ENCODE measurements around the gene CFAP61.

Gene CFAP61

GRCh38 chr20:20207291-20207690, 155.0 kb downstream of the CFAP61 start:
- TF ChIP-seq, protein P1, sequence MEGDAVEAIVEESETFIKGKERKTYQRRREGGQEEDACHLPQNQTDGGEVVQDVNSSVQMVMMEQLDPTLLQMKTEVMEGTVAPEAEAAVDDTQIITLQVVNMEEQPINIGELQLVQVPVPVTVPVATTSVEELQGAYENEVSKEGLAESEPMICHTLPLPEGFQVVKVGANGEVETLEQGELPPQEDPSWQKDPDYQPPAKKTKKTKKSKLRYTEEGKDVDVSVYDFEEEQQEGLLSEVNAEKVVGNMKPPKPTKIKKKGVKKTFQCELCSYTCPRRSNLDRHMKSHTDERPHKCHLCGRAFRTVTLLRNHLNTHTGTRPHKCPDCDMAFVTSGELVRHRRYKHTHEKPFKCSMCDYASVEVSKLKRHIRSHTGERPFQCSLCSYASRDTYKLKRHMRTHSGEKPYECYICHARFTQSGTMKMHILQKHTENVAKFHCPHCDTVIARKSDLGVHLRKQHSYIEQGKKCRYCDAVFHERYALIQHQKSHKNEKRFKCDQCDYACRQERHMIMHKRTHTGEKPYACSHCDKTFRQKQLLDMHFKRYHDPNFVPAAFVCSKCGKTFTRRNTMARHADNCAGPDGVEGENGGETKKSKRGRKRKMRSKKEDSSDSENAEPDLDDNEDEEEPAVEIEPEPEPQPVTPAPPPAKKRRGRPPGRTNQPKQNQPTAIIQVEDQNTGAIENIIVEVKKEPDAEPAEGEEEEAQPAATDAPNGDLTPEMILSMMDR (IDR thresholded peaks at IDR 0.05; ENCODE audit: borderline replicate concordance, control extremely low read depth, extremely low read depth, insufficient read depth, missing control alignments): no peak
- no peak for DNase-seq (ENCODE audit: low spot score)
- in situ Hi-C loops (cut with MboI; ENCODE audit: low sequenced_read_pairs, unreplicated experiment): no loop called here

DNA sequence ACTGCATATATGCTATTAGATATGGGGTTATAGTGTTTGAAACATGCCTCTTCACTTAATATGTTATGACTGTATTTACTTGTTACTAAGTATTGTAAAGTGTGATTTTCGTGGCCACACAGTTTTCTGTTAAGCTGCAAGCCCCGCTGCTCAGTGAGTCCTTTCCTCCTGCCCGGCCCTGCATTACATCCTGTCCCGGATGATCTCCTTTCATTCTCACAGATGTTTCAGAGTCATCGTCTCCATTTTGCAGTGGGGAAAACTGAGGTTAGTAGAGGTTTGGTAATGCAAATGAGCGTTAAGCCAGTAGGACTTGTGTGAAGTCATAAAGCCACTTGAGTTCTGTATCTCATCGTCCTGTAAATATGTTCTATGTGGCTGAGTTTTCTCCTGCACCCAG, 155.5 kb downstream of the CFAP61 start:
- TF ChIP-seq, protein P1 (IDR thresholded peaks at IDR 0.05; ENCODE audit: borderline replicate concordance, control extremely low read depth, extremely low read depth, insufficient read depth, missing control alignments): no peak
- no peak for DNase-seq (ENCODE audit: low spot score)
- in situ Hi-C loops (cut with MboI; ENCODE audit: low sequenced_read_pairs, unreplicated experiment): no loop called here

DNA sequence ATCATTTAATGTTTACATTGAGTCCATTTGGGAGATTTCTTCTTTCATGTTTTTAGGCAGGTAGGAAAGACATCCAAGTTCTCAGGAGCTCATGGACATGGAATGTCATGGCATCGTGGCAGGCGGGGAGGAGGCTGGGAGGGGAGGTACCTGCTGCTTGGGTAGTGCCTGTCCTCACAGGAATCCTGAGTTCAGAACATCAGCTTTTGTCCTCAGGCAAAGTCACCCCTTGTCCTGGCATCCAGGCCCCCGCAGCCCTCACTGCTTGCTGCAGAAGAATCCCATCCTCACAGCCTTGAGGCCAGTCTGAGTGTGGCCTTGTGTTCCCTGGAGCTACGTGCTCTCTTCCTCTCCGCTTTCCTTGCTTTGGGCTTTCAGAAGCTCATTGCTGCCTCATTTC, 157.4 kb downstream of the CFAP61 start:
- in situ Hi-C loops (cut with MboI; ENCODE audit: low sequenced_read_pairs, unreplicated experiment): no loop called here
- TF ChIP-seq, protein P1 (IDR thresholded peaks at IDR 0.05; ENCODE audit: borderline replicate concordance, control extremely low read depth, extremely low read depth, insufficient read depth, missing control alignments): no peak
- no peak for DNase-seq (ENCODE audit: low spot score)

GRCh38 chr20:20210327-20210726, 158.0 kb downstream of the CFAP61 start:
- DNase-seq (ENCODE audit: low spot score): no peak
- TF ChIP-seq, protein P1 (IDR thresholded peaks at IDR 0.05; ENCODE audit: borderline replicate concordance, control extremely low read depth, extremely low read depth, insufficient read depth, missing control alignments): no peak
- in situ Hi-C loops (cut with MboI; ENCODE audit: low sequenced_read_pairs, unreplicated experiment): no loop called here

- in situ Hi-C loops (cut with MboI; ENCODE audit: low sequenced_read_pairs, unreplicated experiment): no loop called here
- TF ChIP-seq, protein P1 (IDR thresholded peaks at IDR 0.05; ENCODE audit: borderline replicate concordance, control extremely low read depth, extremely low read depth, insufficient read depth, missing control alignments): no peak
- DNase-seq (ENCODE audit: low spot score): no peak
Observed at GRCh38 chr20:20210943-20211273, 158.6 kb downstream of the CFAP61 start.

- in situ Hi-C loops (cut with MboI; ENCODE audit: low sequenced_read_pairs, unreplicated experiment): no loop called here
- no peak for DNase-seq (ENCODE audit: low spot score)
- TF ChIP-seq, protein P1 (IDR thresholded peaks at IDR 0.05; ENCODE audit: borderline replicate concordance, control extremely low read depth, extremely low read depth, insufficient read depth, missing control alignments): no peak
Observed at GRCh38 chr20:20211274-20211987, 159.1 kb downstream of the CFAP61 start.
